ENCODE results near the gene TNFRSF18.

Gene TNFRSF18

DNA sequence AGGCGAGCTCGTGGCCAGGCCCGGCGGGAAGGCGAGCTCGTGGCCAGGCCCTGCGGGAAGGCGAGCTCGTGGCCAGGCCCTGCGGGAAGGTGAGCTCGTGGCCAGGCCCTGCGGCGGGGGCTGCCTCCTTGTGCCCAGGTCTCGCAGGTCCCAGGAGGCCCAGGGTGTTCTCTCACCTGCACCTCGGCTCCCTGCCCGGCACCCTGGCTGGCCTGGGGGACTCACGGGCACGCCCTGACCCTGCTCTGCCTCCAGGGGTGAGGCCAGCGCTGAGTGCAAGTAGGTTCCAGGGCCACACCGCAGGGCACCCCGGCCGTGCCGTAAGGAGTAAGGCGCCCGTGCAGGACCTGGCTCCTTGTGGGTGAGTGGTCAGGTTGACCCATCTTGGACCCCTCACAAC is 21.0 kb upstream of the TNFRSF18 start:
- DNase-seq (ENCODE audit: low read depth): no peak

DNA sequence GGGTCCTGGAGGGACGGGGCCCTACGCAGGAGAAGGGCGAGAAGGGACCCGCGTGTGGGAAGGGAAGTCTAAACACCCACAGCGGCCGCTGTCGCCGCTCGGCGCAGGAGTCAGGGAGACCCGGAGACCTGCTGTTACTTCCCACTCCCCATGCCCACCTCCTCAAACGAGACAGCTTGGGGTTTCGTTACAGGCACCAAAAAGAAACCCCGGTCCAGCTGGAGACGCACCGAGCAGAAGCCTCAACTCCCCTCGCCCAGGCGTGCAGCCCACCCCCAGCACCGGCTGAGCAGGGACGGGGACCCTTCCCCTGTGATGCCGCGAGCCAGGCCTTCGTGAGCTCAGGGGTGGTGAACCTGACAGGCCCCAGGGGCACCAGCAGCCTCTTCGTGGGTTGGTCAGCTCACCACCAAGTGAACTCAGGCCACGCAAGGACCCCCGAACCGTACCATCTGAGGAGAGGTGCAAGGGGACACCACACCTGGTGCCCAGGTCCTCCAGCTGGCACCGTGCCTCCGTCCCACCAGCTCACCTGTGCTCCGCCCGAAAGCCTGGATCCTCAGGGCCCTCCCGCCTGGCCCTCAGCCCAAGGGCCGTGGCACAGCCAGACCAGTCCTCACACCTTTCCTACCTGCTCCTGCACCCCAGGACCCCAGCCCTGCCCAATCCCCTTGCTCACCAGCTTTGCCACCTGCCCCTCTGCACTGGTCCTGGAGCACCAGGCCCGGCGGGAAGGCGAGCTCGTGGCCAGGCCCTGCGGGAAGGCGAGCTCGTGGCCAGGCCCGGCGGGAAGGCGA is 20.4 kb upstream of the TNFRSF18 start:
- DNase-seq (ENCODE audit: low read depth): no peak

DNA sequence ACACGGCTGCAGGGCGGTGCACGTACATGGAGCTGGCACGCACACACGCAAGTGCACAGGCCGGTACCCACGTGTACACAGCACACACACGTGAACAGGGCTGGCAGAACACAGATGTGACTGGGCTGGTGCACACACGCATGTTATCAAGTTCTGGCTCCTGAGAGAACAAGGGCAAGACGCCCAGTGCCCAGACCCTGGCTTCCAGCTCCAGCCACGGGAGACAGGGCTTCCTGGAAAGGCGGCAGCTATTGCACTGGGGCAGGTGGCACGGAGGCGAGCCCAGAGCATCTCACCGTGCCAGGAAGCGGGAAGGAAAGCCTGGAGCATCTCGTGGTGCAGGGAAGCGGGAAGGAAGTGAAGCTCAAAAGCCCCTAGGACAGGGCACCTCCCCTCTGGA is 19.5 kb upstream of the TNFRSF18 start:
- DNase-seq (ENCODE audit: low read depth): no peak

DNA sequence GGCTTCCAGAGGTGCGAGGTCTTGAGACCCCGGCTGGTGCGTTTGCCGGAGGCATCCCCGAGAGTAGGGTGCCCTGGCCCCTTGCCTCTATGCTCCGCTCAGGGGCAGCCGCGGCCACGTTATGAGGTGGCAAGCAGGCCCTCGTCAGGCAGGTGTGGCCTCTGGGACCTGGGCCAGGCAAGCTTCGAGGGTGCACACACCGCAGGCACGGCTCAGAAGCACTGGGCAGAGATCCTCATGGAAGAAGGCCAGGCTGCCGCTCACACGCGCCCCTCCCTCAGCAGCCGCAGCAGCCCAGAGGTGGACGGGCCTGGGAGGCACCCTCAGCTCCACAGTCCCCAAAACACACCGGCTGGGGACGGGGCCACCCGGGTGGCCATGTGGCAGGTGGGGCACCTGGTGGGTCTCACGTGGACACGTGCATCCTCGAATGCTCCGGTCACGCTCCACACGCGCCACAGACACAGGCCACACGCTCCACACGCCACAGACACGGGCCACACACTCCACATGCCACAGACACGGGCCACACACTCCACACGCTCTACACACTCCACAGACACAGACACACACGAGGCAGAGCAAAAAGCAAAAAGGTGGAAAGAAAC is 18.9 kb upstream of the TNFRSF18 start:
- no peak for DNase-seq (ENCODE audit: low read depth)

DNA sequence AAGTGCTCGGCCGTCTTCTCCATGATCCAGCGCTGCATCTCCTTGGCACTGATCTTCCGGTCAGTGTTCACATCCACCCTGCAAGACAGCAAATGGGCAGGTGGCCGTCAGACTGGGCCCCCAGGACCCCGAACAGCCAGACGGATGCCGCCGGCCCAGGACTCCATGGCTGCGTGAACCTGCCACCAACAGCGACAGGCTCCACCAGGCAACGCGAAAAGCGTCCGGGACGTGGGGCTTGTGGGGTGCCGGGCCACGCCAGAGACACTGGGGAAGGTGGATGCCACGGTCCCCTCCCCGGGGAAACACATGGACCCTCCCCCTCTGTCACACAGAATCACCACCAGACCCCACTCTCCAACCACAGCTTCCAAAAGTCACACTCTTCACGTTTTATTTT is 17.5 kb upstream of the TNFRSF18 start:
- no peak for DNase-seq (ENCODE audit: low read depth)

DNA sequence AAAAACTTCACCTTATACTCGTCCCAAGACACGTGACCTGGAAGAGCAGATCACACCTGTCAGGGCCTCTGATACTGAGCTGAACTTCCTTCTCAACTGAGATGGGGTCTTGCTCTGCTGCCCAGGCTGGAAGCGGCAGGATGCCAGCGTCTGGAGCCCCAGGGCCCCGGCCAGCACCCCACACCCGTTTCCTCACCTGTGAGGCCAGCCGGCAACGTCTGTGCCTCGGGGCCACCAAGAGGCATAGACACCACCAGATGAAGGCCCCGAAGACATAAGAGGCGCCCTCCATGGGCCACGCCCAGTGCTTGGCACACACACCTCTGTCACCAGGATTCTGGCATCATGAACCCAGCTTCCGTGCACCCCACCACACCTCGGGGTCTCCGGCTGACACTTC is 16.9 kb upstream of the TNFRSF18 start:
- DNase-seq (ENCODE audit: low read depth): no peak

DNA sequence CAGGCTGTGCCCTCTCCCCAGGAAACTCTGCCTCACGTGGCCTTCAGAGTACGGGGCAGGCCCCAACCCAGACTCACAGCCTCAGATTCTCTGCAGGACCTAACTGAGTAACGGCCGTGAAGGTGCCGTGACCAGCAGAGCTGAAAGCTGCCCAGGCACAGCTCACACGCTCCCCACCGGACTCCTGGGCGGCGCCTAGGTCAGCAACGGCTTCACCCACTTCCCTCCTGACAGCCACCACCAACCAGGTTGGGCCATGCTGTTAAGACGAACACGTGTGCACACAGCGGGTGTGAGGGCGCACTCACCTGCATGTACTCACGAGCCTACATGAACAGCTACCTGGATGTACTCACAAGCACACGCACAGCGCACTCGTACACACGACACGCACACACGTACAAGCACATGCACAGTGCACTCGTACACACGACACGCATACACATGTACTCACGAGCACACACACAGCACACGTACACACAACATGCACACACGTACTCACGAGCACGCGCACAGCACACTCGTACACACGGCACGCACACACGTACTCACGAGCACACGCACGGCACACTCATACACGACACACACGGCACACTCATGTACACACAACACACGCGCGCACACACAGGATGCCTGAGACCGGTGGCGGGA is 16.3 kb upstream of the TNFRSF18 start:
- no peak for DNase-seq (ENCODE audit: low read depth)

DNA sequence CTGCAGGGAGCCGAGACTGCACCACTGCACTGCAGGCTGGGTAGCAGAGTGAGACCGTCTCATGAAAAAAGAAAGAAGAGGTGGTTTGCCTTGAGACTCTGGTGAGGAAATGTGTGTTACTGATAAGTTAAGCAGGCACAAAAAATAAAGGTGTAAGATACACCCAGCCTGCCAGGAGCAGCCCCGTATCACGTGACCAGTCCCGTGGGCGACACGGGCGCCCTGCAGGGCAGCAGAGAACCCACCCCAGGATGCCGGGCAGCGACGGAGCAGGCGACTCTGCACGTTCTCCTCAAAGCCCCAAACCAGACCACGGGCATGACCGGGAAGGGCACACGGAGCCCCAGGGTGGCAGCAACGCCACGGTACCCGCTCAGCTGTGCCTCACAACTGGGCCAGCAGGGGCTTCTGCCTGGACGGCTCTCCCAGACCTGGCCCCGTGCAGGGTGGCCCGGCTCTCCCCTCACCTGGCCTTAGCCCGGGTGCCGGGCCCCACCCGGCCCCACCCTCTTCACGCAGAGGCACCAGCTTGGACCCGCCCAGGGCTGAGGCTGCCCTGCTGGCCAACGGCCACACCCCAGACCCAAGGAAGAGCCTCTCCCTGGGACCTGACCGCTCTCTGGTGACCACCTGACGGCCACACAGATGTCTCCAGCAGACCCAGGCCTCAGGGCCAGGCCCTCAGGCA is 15.6 kb upstream of the TNFRSF18 start:
- DNase-seq (ENCODE audit: low read depth): no peak

DNA sequence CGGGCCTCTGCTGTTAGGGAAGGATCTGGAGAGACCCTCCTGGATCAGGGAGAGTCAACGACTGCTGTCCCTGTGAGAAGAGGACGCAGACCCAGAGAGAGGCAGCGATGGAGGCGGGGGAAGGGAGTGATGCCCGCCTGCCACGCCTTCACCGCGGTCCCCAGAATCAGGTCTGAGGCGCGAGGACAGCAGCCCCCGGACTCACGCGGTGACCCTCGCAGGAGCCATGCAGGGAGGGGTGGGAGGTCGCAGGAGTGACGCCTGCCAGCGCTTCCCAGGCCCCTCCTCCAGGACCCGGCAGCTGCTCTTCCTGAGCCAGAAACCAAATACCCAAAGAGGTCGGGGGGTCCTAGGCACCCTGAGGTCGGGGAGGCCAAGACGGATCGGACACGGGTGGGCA is 13.8 kb upstream of the TNFRSF18 start:
- DNase-seq (ENCODE audit: low read depth): no peak

DNA sequence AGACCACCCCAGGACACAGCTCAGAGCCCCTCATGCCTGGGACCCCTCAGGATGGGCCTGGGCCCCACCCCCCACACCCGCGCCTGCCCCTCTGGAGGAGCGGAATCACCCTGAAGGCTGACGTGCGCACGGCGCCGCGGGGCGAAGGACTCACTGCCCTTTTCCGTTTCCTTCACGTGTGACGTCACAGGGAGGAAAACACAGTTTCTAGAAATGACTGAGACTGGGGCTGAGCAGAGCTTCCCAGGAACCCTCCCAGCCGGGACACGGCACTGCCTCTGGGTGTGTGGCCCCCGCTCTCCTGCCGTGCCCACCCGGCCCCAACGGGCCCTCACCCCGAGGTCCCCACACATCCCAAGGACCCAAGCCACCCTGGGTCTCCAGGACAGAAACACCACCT is 12.9 kb upstream of the TNFRSF18 start:
- peak; percentile 58 for DNase-seq (ENCODE audit: low read depth)

DNA sequence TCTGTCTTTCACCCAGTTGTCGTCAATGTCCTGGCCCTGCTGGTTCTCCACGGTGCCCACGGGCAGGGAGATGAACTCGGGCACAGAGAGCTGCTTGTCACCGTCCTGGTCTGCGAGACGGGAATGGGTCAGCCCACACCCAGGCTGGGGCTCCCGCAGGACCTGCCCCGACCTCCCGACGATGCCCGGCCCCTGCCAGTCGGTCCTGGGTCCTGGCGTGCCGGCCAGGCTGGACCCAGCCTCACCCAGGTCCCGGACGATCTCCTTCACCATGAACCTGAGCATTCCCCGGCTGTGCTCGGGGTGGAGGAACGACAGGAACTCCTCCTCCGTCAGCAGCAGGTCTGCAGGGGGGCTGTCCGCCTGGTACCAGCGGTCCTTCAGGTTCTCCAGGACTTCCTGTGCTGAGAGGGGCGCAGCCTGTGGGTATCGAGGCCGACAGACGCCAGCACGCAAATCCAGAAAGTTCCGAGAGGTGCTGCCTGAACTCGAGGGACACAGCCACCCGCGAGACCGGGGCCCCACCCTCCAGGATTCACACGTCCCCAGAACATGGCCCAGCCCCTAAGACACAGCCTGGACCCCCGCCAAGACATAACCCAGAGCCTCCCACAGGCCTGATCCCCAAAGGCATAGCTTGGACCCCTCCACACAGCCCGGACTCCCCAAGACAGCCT is 12.3 kb upstream of the TNFRSF18 start:
- no peak for DNase-seq (ENCODE audit: low read depth)

DNA sequence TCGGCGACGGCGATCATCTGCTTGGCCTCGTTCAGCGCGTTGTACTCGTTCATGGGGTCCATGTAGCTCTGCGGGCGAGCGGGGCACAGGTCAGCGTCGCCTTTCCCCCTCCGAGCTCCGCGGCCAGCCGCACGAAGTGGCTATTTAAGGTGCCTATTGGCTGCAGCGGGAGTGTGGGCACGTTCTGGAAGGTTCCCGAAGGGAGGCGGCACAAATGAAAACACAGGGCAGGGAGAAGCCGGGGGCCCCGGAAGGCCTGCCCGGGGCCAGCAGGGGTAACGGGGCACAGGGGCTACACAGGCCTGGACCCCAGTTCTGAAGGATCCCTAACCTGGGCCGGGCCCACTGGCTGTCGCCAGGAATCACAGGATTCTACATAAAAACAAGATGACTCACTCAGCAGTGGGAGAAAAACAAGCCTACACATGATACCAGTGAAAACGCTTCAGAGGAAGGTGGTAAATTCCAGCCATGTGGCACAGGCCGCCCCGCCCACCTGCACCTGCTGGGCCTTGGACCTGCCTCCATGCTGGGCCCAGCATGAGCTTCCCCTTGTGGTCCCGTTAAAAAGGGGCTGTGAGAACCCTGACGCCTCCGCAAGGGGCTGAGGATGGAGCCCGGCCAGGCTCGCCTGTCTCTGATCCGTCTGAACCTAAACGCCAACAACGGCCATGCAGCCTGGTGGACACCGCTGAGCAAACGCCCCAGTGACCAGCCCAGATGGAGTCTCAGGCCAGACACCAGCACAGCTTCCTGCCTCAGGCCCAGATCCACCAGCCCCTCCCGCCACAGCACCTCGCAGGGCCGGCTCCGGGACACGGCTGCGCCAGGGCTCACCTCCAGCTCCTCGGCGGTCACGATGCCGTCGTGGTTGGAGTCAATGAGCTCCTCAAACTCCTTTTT is 11.5 kb upstream of the TNFRSF18 start:
- peak; percentile 49 for DNase-seq (ENCODE audit: low read depth)

DNA sequence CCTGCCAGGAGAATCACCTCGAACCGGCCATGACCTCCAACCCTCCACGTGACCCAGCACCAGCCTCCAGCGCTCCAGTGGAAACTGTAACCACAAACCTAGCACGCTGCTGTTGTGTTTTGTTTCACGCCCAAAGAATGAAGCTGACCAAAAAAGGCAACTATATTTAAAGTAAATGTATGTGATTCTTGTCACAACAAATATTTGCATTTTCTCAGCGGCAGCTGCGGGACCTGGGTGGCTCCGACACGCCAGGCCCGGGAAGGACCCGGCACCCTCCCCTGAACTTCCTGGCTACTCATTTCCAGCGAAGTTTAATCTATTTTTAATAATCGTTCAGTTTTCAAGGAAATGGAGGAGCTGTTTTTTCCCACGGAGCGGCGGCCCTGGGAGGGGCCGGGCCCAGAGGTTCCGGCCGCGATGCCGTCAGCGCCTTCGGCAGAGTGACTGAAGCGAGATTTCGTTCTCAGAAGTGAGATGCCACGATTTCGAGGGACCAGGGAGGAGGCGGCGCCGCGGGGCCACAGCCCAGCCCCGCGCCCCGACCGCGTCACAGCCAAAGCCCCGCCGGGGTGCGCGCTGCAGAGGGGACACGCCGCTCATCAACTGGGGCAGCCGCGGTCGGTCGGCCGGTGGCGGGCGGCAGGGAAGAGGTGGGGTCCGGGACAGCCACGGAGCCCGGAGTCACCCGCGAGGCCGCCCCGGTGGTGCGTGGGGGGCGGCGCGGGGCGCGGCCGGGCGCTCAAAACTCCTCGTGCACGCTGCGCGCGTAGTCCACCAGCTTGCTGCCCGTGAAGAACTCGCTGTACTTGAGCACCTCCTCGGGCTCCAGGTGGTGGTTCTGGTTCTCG is 10.6 kb upstream of the TNFRSF18 start:
- peak; percentile 67 for DNase-seq (ENCODE audit: low read depth)

DNA sequence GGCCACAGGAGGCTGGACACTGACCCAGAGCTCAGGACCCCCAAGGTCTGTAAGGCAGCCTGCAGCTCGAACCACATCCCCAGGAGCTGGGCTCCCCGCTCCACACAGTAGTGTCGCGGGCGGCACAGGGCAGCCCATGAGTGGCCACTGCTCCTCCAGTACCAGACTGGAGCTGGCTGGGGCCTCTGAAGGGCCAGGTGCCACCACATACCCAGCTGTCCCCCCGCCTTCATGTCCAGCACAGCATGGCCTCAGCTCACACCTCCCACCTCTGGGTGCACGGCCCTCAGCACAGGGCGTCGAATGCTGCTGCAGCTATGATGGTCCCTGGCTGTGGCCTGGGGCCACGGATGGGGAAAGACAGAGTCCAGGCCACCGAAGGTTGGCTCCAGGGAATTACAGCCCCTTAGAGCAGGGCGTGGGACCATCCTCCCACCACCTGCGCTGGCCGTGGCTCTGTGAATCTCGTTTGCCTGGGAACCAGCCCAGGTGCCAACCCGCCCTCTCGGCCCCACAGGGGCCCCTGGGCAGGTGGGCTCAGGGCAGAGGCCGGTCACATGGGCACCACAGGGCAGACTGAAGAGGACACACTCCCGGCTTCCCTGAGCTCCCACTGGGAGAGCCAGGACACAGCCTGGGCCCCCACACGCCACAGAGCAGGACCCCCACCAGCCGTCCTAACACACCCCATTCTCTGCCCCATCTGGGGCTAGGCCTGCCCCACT is 9.7 kb upstream of the TNFRSF18 start:
- DNase-seq (ENCODE audit: low read depth): no peak

DNA sequence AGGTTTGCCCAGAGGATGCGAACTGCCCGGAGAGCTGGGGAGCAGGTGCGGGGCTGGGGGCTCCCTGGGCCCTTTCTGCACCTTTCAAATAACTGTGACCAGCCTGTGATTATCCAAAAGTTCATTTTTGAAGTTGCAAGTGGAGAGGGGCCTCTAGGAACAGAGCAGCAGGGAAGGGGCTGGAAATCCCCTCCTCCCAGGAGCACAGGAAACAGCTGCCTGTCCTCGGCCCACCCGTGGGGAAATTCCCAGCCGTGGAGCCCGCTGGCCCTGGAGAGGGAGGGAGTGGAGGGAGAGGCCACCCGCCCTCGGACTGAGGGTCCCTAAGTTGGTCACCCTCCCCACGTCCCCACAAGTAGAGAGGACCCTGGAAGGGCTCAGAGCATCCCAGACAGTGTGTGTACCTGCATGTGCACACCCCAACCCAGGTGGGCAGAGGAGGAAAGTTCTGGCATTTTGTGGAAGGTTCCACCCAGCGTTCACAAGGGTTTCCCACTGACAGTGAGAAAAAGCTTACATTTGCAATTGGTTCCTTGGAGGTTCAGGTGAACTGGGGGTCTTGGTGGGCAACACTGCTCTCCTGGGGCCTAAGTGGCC is 8.8 kb upstream of the TNFRSF18 start:
- peak; percentile 48 for DNase-seq (ENCODE audit: low read depth)

DNA sequence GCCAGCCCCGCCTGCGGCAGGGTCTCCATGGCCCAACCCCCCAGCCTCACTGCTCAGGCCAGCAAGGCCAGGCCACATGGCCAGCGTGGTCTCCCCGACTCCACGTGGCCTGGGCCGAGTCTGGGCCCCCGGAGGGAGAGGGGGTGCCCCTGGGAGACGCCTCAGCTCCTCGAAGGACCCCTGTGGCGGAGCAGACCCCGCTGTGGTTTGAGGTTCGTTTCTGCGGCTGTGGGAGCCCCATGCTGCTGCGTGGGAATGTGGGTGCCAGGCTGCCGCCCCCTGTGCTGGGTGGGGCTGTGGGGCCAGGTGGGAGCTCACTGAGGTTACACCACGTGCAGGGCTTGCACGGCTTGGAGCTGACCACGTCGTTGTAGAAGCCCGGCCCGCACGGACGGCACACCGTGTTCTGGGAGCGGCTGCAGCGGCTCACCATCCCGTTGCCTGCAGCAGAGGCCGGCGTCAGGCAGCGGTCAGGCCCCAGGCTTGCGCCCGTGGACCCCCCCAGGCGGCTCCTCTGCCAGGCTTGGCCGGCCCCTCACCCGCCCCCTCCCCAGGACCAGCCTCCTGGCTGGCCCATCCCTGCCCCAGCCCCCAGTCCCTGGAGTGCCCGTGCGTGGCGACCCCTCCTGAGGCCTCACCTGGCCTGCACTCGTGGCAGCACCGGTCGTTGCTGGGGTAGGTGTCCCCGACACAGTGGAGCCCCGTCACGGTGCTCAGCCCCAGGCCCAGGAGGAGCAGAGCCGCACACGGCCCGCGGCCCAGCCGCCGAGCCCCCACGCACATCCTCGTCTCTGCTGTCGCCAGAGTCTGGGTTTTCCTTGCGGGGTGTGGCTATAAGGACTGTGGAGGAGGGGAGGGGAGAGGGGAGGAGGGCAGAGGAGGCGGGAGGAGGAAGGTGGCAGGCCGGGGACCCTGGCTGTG is 7.2 kb upstream of the TNFRSF18 start, which contains the start of gene TNFRSF4:
Gene TNFRSF4, minus strand, starts transcription at position 809 of the 921 bp plus-strand sequence. Its CDS starts 26 bp downstream, at position 783.
- DNase-seq (ENCODE audit: low read depth): peak; percentile 46

DNA sequence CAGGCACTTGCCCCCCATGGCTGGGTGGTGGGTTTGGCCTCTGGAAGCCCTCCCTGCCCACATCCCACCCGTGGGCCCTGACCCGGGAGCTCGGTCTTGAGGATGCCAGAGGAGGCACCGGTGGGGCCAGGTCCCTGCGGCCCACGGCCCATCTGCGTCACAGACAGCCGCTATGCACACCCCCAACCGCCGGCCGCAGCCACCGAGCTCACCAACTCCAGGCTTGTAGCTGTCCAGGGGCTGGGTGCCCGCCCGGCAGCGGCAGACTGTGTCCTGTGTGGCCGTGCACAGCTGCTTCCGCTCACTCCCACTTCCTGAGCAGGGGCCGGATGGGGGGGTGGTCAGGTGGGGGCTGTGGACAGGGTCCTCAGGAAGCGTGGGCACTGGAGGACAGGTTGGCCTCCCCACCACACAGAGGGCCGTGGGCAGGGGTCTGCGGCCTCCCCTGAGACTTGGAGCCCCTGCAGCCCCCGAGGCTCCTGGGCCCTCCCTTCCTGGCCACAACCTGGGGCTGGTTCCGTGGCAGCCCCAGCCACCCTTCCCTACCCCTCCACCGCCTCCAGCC is 6.5 kb upstream of the TNFRSF18 start:
- no peak for DNase-seq (ENCODE audit: low read depth)

Data from activated T-helper 9 cell treated with anti-CD3 and anti-CD28 coated beads, Interleukin-2, amount 50 U/mL, for 16 hours (primary cell).